Measurements from ENCODE around the gene CNTD1.

Gene CNTD1

DNA sequence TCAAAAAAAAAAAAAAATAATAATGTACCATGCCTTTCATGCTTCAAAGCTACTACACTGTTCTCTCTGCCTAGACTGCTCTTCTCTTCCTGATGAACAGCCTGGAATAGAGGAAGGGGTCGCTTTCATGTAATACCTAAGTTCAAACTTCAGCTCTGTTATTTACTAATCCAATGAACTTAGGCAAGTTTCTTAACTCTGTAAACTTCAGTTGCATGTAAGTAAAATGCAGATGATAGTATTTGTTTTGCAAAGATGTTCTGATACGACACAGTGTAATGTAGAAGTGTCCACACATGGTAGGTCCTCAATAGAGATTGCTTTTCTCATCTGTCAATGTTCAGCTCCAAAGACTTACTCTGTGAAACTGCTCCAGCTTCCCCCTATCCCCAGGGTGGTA lies 6.7 kb upstream of the CNTD1 start:
- no peaks in the 10 kb centered on the region; a peak in 1 of 22 replicates for H4K20me1 ChIP-seq
- H3K9ac ChIP-seq: no peak overlapping the region
- H3K9me3 ChIP-seq (replicated peaks in 1 of 11): no peaks in the 10 kb centered on the region
- H3K4me1 ChIP-seq: peaks cover 3 to 29% (median 11%) of the 10 kb centered on the region in 10 experiments
- peaks cover 0 to 19% (median 4%) of the 10 kb centered on the region in 11 experiments; a peak in 6 of 22 replicates for H3K36me3 ChIP-seq
- no peak overlapping the region for H3K27ac ChIP-seq
- TF ChIP-seq Cebpa-rat (IDR thresholded peaks at IDR 0.05): no peak
- H3K27me3 ChIP-seq: peaks cover 1 to 16% (median 10%) of the 10 kb centered on the region in 11 experiments; a peak in 16 of 22 replicates
- no peak overlapping the region for H3K4me2 ChIP-seq
- H3K4me3 ChIP-seq: no peak overlapping the region

DNA sequence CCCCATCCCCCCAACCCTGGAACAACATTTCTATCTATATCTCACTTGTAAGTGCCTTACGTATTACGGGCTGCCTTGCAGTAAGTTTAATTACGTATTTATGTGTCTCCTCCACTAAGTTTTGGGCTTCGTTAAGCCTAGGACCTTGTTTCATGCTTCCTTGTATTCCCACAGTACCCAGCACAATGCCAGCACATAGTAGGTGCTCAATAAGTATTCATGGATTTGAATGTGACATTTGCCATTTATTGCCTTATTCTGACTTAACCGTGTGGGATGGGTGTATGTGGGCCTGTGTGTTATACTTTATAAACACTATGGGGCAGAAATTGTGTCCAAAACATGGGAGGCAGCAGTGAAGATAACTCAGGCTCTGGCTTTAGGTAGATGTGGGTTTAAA lies 6.1 kb upstream of the CNTD1 start:
- Histone ChIP-seq H3K9me3 (replicated peaks in 1 of 11) (no peaks in the 10 kb centered on the region), H3K4me3 (no peak overlapping the region), H3K36me3 (peaks cover 0 to 20% (median 4%) of the 10 kb centered on the region in 11 experiments; a peak in 6 of 22 replicates), H3K4me2 (no peak overlapping the region), H4K20me1 (no peaks in the 10 kb centered on the region; a peak in 1 of 22 replicates), H3K27ac (no peak overlapping the region), H3K4me1 (peaks cover 9 to 30% (median 17%) of the 10 kb centered on the region in 10 experiments), H3K9ac (no peak overlapping the region), H3K27me3 (peaks cover 0 to 10% (median 4%) of the 10 kb centered on the region in 11 experiments; a peak in 10 of 22 replicates)
- no peak for TF ChIP-seq Cebpa-rat (IDR thresholded peaks at IDR 0.05)

DNA sequence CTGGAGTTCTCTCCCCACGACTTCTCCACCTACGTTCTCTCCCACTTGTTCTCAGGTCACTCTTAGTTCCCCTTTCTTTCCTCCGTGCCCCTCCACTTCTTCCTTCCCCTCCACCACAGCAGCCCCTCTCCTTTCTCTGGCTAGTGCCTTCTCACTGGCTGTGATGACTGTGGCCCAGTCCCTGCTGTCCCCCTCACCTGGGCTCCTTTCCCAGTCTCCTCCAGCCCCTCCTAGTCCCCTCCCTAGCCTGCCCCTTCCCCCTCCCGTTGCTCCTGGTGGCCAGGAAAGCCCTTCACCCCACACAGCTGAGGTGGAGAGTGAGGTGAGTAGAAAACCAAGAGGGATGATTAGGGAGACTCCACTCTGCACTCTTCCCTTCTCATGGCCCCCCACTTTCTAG lies 3.6 kb upstream of the CNTD1 start:
- Histone ChIP-seq H4K20me1 (no peaks in the 10 kb centered on the region), H3K27ac (no peak overlapping the region), H3K4me3 (no peak overlapping the region), H3K36me3 (peaks cover 0 to 20% (median 4%) of the 10 kb centered on the region in 11 experiments; a peak in 6 of 22 replicates), H3K9ac (0 out of 22 replicates have a peak overlapping the region, but pooled peaks of 1 of the 11 experiments have one; percentile 4), H3K9me3 (replicated peaks in 1 of 11) (no peaks in the 10 kb centered on the region), H3K27me3 (no peaks in the 10 kb centered on the region), H3K4me1 (peaks cover 15 to 37% (median 27%) of the 10 kb centered on the region in 10 experiments), H3K4me2 (peak overlapping the region in 4 of 11 experiments; percentile 23 to 42 (median 34); a peak in 3 of 22 replicates)
- TF ChIP-seq Cebpa-rat (IDR thresholded peaks at IDR 0.05): no peak

DNA sequence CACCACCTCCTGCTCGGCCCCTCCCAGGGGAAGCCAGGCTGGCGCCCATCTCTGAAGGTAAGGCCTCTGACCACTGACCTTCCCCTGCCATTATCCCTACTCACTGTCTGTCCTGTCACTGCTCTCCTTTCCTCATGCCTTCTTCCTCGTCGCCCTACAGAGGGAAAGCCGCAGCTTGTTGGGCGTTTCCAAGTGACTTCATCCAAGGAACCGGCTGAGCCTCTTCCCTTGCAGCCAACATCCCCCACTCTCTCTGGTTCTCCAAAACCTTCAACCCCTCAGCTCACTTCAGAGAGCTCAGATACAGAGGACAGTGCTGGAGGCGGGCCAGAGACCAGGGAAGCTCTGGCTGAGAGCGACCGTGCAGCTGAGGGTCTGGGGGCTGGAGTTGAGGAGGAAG lies 3.2 kb upstream of the CNTD1 start:
- no peaks in the 10 kb centered on the region for H4K20me1 ChIP-seq
- peaks cover 0 to 20% (median 4%) of the 10 kb centered on the region in 11 experiments; a peak in 6 of 22 replicates for H3K36me3 ChIP-seq
- H3K4me1 ChIP-seq: peaks cover 15 to 37% (median 27%) of the 10 kb centered on the region in 10 experiments
- 0 out of 22 replicates have a peak overlapping the region, but pooled peaks of 1 of the 11 experiments have one; percentile 4 for H3K9ac ChIP-seq
- H3K4me2 ChIP-seq: peak overlapping the region in 4 of 11 experiments; percentile 23 to 42 (median 34); a peak in 3 of 22 replicates
- H3K4me3 ChIP-seq: no peak overlapping the region
- no peak for TF ChIP-seq Cebpa-rat (IDR thresholded peaks at IDR 0.05)
- H3K9me3 ChIP-seq (replicated peaks in 1 of 11): no peaks in the 10 kb centered on the region
- H3K27ac ChIP-seq: no peak overlapping the region
- no peaks in the 10 kb centered on the region for H3K27me3 ChIP-seq

DNA sequence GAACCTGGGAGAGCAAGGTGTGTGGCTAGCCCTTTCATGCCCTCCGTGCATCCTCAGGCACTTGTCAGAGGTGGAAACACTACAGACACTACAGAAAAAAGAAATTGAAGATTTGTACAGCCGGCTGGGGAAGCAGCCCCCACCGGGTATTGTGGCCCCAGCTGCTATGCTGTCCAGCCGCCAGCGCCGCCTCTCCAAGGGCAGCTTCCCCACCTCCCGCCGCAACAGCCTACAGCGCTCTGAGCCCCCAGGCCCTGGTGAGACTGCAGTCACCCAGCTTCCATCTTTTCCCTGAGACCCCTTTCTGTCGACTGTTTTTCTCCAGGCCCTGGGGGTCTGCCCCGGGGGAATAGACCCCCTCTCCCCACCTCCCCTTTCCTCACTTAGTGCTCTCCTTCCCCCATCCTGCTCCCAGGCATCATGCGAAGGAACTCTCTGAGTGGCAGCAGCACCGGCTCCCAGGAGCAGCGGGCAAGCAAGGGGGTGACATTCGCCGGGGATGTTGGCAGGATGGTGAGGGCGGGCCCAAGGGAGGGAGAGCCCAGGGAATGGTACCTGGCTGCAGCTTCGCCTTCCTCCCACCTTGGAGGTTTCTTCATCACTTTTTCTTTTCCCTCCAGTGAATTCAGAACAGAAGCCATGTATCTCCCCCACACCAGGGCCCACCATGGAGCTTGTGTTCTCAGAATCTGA lies 2.4 kb upstream of the CNTD1 start:
- H3K9me3 ChIP-seq (replicated peaks in 1 of 11): no peaks in the 10 kb centered on the region
- TF ChIP-seq Cebpa-rat (IDR thresholded peaks at IDR 0.05): no peak
- peak overlapping the region in 4 of 11 experiments; percentile 93 to 99 (median 98); a peak in 4 of 22 replicates for H3K4me2 ChIP-seq
- H3K9ac ChIP-seq: peak overlapping the region in 1 of 11 experiments; percentile 83; a peak in 2 of 22 replicates
- H3K4me3 ChIP-seq: no peak overlapping the region
- peaks cover 15 to 37% (median 27%) of the 10 kb centered on the region in 10 experiments for H3K4me1 ChIP-seq
- no peak overlapping the region for H3K27ac ChIP-seq
- H3K36me3 ChIP-seq: peaks cover 0 to 20% (median 4%) of the 10 kb centered on the region in 11 experiments; a peak in 6 of 22 replicates
- H4K20me1 ChIP-seq: no peaks in the 10 kb centered on the region
- no peaks in the 10 kb centered on the region for H3K27me3 ChIP-seq

DNA sequence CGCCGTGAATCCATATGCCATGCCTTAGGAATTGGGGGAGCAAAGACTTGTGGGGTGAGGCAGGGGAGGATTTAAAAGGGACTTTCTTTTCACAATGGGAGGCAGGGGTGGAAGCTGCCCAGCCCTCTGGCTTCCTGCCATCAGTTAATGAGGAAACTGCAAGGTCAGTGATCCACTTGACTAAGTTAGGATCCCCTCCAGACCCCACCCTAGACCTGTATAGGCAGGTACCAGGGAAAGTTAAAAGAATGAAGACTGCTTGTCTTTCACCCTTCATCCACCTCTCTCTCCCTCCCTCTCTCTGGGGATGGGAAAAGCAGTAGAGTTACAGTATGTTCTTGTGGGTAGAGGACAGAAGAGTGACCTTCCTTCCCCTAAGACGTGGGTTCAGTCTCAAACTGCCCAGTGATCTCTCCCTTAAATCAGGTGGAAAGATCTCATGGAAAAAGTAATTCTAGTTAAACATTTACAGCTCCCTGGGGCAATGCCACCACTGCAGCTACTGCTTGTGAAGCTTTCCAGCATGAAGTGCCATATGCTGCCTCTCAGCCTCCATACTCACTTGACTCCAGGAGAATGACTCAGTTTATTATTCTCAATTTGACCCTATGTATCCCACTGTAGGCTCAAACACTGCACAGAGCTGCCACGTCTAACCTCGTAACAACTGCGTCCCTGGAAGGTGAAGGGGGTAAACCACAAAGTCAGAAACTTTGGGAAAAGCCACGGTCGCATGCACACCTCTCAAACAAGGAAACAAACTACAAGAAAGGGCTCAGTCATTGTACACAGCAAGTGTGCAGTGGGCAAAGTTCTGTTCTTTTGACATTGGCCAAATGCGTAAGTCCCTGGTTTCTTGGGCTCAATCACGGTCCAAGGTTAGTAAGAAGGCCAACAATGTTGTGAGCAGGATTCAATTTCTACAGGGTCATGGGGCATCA lies 1.3 kb upstream of the CNTD1 start:
- peak overlapping the region; percentile 75 to 94 (median 86) for H3K4me3 ChIP-seq
- H3K27me3 ChIP-seq: no peaks in the 10 kb centered on the region
- no peaks in the 10 kb centered on the region for H4K20me1 ChIP-seq
- no peaks in the 10 kb centered on the region for H3K9me3 ChIP-seq (replicated peaks in 1 of 11)
- H3K9ac ChIP-seq: peak overlapping the region; percentile 79 to 90 (median 88)
- peaks cover 15 to 37% (median 27%) of the 10 kb centered on the region in 10 experiments for H3K4me1 ChIP-seq
- TF ChIP-seq Cebpa-rat (IDR thresholded peaks at IDR 0.05): no peak
- peak overlapping the region in 8 of 11 experiments; percentile 65 to 84 (median 78); a peak in 8 of 22 replicates for H3K27ac ChIP-seq
- peaks cover 0 to 20% (median 4%) of the 10 kb centered on the region in 11 experiments; a peak in 6 of 22 replicates for H3K36me3 ChIP-seq
- H3K4me2 ChIP-seq: peak overlapping the region; percentile 87 to 99 (median 94)

DNA sequence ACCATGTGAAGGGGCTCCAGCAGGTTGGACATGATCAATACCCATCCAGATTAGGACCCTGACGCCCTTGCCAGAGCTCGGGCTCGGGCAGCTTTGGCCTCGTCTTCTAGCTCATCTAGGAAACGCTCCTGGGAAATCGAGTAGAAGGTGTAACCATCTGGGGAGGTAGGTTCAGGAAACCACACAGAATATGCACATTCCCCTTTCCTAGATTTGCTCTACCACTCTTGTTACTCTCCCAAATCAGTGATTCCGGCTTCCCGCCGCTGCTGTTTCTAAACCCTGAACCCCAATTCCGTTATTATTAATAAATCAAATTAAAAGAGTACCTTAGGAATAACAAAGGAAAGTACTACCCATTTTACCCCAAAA lies 664 bp upstream of the CNTD1 start:
- Histone ChIP-seq H3K4me3 (peak overlapping the region; percentile 75 to 94 (median 86)), H3K4me2 (peak overlapping the region; percentile 87 to 99 (median 94)), H3K27me3 (no peaks in the 10 kb centered on the region), H3K27ac (peak overlapping the region; percentile 55 to 84 (median 76); a peak in 21 of 22 replicates), H3K9ac (peak overlapping the region; percentile 79 to 90 (median 88)), H4K20me1 (no peaks in the 10 kb centered on the region), H3K36me3 (peaks cover 0 to 20% (median 4%) of the 10 kb centered on the region in 11 experiments; a peak in 6 of 22 replicates), H3K9me3 (replicated peaks in 1 of 11) (no peaks in the 10 kb centered on the region), H3K4me1 (peaks cover 15 to 37% (median 27%) of the 10 kb centered on the region in 10 experiments)
- TF ChIP-seq Cebpa-rat (IDR thresholded peaks at IDR 0.05): no peak

DNA sequence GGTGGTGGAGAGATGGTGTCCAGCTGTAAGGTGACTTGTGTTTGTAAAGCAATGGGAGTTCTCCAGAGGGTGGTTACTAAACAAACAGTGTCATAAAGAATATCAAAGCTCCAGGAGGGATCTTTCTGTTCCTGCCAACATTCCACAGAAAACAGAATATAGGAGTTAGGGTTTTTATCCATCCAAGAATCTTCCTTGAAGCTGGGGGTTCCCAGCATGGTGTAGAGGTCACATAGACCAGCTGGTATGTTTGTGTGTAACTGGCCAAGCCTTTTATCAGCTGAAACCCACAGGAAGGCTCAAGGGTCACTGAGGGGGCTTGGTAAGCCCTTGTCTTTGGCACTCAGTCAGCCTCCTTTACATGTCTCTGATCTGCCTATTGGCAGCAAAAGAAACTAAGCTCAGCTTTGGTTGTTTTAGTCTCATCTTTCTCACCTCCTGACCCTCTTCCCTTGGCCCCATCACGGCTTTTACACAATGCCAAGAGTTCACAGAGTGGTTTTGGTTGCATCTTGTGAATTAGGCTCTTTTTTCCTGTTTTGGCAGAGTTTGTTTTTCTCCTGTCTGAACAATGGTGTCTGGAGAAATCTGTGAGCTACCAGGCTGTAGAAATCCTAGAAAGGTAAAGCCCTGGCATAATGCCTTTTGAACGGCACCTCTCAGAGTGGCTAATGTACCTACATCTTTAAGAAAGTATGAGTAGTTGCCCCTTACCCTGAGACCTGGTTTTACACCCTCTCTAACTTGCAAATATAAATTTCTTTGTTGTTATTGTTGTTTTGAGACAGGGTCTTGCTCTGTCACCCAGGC lies 4.6 kb downstream of the CNTD1 start:
- Histone ChIP-seq H3K27ac (no peak overlapping the region), H3K36me3 (peaks cover 0 to 11% (median 7%) of the 10 kb centered on the region in 11 experiments; a peak in 10 of 22 replicates), H3K4me1 (peaks cover 0 to 5% (median 4%) of the 10 kb centered on the region in 10 experiments; a peak in 6 of 20 replicates), H4K20me1 (no peaks in the 10 kb centered on the region), H3K27me3 (no peaks in the 10 kb centered on the region), H3K9ac (no peak overlapping the region), H3K9me3 (replicated peaks in 1 of 11) (no peaks in the 10 kb centered on the region), H3K4me3 (no peak overlapping the region), H3K4me2 (no peak overlapping the region)
- no peak for TF ChIP-seq Cebpa-rat (IDR thresholded peaks at IDR 0.05)
